A549 (cell line): ENCODE results near the gene SLC35A5. TPM values are rescaled to one million over a fixed set of nuclear protein-coding genes. Genes with fewer than 3 reads are reported as not detected.
"Not testable (repeated sequence)": the region's sequence is repeated elsewhere in the genome, so short reads cannot be mapped to it uniquely, and the experiment has no call there.

Experiments used
- ATAC-seq, 2 experiments: fragments of 200-7000 bp in 1 of 2; fragments of >200 bp in 1 of 2; cut with Nextera tagmentation in 1 of 2; cut with Tn5 transposase in 1 of 2; 3 replicates each; pipeline versions ENCODE4 v1.8.0 to v1.9.1; 2018 to 2020; ENCODE audit warnings: mild to moderate bottlenecking in 1 of 2, moderate library complexity in 1 of 2
- CTCF ChIA-PET: fragments of 300-600 bp; sonication (Branson Sonifier 250); formaldehyde crosslinking; extraction: SDS; loops from one replicate; lab custom pipeline; 2021; ENCODE audit warnings: antibody characterized with exemption, inconsistent platforms; lab: Yijun Ruan, JAX
- POLR2A ChIA-PET: fragments of 350-600 bp; formaldehyde crosslinking; extraction: SDS; loops from one replicate; lab custom pipeline; 2021; ENCODE audit warnings: antibody characterized with exemption, inconsistent platforms; lab: Yijun Ruan, JAX
- DNase-seq, 2 experiments: peaks; one replicate each; pipeline versions ENCODE4 v3.0.0 to v3.0.0-alpha.2; 2011 to 2016; ENCODE audit warnings: low read depth in 1 of 2, low spot score in 1 of 2
- FAIRE-seq: peaks from 2 replicates; lab custom pipeline; 2011; peaks lifted over from hg19 to GRCh38; lab: Jason Lieb, UNC
- H3K27ac ChIP-seq, 2 experiments: fragments of >200 bp; sonication (Bioruptor Twin); formaldehyde crosslinking; 3 replicates each; pipeline ENCODE4 v1.5.1; 2016 to 2017
- H3K4me1 ChIP-seq: fragments of >200 bp; sonication (Bioruptor Twin); formaldehyde crosslinking; 3 replicates; pipeline ENCODE4 v1.6.1; 2016
- H3K4me2 ChIP-seq: fragments of >200 bp; sonication (Bioruptor Twin); formaldehyde crosslinking; 3 replicates; pipeline ENCODE4 v1.6.1; 2016
- H3K4me3 ChIP-seq: fragments of >200 bp; sonication (Bioruptor Twin); formaldehyde crosslinking; 3 replicates; pipeline ENCODE4 v1.5.1; 2016
- H3K9me3 ChIP-seq: fragments of >200 bp; sonication (Bioruptor Twin); formaldehyde crosslinking; 3 replicates; pipeline ENCODE4 v1.6.1; 2016
- CBX2 ChIP-seq: fragments of 200-600 bp; sonication (generic); IDR thresholded peaks from 2 replicates; pipeline ENCODE4 v1.6.1; 2016; ENCODE audit warnings: low read depth, mild to moderate bottlenecking, borderline replicate concordance
- CHD4 ChIP-seq: fragments of 200-600 bp; sonication (generic); IDR thresholded peaks from 2 replicates; pipeline ENCODE4 v1.6.1; 2016; ENCODE audit warnings: antibody characterized with exemption, mild to moderate bottlenecking, borderline replicate concordance
- CTCF ChIP-seq: fragments of >200 bp; sonication (Bioruptor Twin); formaldehyde crosslinking; IDR thresholded peaks from 3 replicates; pipeline ENCODE4 v1.5.1; 2016
- FOSL2 ChIP-seq, 2 experiments: fragments of 450-650 bp in 1 of 2; fragments of >200 bp in 1 of 2; sonication (Bioruptor Twin) in 1 of 2; formaldehyde crosslinking; IDR thresholded peaks; 2 replicates each; pipeline versions ENCODE4 v1.5.0 to v1.6.1; 2016 to 2020; ENCODE audit warnings: mild to moderate bottlenecking in 1 of 2, moderate library complexity in 1 of 2
- HDAC2 ChIP-seq: fragments of 200-600 bp; sonication (generic); IDR thresholded peaks from 2 replicates; pipeline ENCODE4 v1.6.1; 2016
- HEYL ChIP-seq: fragments of 250-450 bp; sonication (Bioruptor Pico); IDR thresholded peaks from 2 replicates; pipeline ENCODE4 v1.8.0; 2021; ENCODE audit warnings: mild to moderate bottlenecking, moderate library complexity
- JUN ChIP-seq, 2 experiments: fragments of >200 bp; sonication (Bioruptor Twin); formaldehyde crosslinking; IDR thresholded peaks; 2 replicates in 1 of 2; 3 replicates in 1 of 2; pipeline ENCODE4 v1.6.1; 2016 to 2017
- RAD21 ChIP-seq, 2 experiments: fragments of >200 bp in 1 of 2; sonication (Bioruptor Twin) in 1 of 2; formaldehyde crosslinking in 1 of 2; IDR thresholded peaks in 1 of 2; conservative IDR thresholded peaks in 1 of 2; 2 replicates in 1 of 2; 3 replicates in 1 of 2; pipeline ENCODE4 v1.6.1; 2012 to 2018; ENCODE audit warnings: inconsistent platforms in 1 of 2
- REST ChIP-seq: fragments of 200-600 bp; sonication (generic); IDR thresholded peaks from 2 replicates; pipeline ENCODE4 v1.6.1; 2016; ENCODE audit warnings: antibody characterized with exemption, mild to moderate bottlenecking, moderate library complexity
- SMC3 ChIP-seq: fragments of >200 bp; sonication (Bioruptor Twin); formaldehyde crosslinking; IDR thresholded peaks from 3 replicates; pipeline ENCODE4 v1.6.1; 2018; ENCODE audit warnings: inconsistent platforms
- TFCP2L1 ChIP-seq: fragments of 250-450 bp; sonication (Bioruptor Pico); IDR thresholded peaks from 2 replicates; pipeline ENCODE4 v1.5.0; 2021; ENCODE audit warnings: mild to moderate bottlenecking
- TP53 ChIP-seq: fragments of 250-450 bp; sonication (Bioruptor Pico); IDR thresholded peaks from 2 replicates; pipeline ENCODE4 v1.5.0; 2021; ENCODE audit warnings: mild to moderate bottlenecking, moderate library complexity
- WGBS: methylation state at CpG from one replicate; pipeline ENCODE4 v1.1.6; 2017; ENCODE audit errors: missing lambda C conversion rate; 5-methylcytosine and 5-hydroxymethylcytosine counted together
- polyA plus RNA-seq, 4 experiments: library from polyadenylated mRNA; depleted of rRNA in 3 of 4; stranded (reverse); fragments of >200 nt; fragmentation: RNase III in 1 of 4; extraction: RNeasy Plus Mini Kit Qiagen cat#74134 plus additional on column Dnase treatment in 1 of 4; gene quantifications; 2 replicates in 3 of 4; 3 replicates in 1 of 4; pipeline ENCODE4 v1.2.3, GENCODE V29; 2011 to 2017
- TF ChIP-seq, protein P1 (sequence below): IDR thresholded peaks from 2 replicates; pipeline ENCODE4 v1.6.1; 2012; ENCODE audit warnings: low read depth, borderline replicate concordance
- TF ChIP-seq, protein P2 (sequence below): fragments of >200 bp; sonication (Bioruptor Twin); formaldehyde crosslinking; IDR thresholded peaks from 2 replicates; pipeline ENCODE4 v1.6.1; 2016
- TF ChIP-seq, protein P3 (sequence below): fragments of 450-650 bp; IDR thresholded peaks from 2 replicates; pipeline ENCODE4 v1.6.1; 2014; ENCODE audit warnings: antibody characterized with exemption
- TF ChIP-seq, protein P4 (sequence below): IDR thresholded peaks from 2 replicates; pipeline ENCODE4 v1.6.1; 2012

SLC35A5 gene
- polyA plus RNA-seq, 2 of the 4 experiments (the other 2 are of a cell fraction), result 21.0 to 53.4 TPM

GRCh38 chr3:112519424-112520001, 42.3 kb upstream of the SLC35A5 start:
- peak; percentile 56 for FAIRE-seq
- Histone ChIP-seq H3K4me2 (no peak overlapping the region), H3K27ac (no peak overlapping the region), H3K4me1 (no peaks in the 10 kb centered on the region), H3K4me3 (no peak overlapping the region), H3K9me3 (no peaks in the 10 kb centered on the region)
- TF ChIP-seq, protein P1, sequence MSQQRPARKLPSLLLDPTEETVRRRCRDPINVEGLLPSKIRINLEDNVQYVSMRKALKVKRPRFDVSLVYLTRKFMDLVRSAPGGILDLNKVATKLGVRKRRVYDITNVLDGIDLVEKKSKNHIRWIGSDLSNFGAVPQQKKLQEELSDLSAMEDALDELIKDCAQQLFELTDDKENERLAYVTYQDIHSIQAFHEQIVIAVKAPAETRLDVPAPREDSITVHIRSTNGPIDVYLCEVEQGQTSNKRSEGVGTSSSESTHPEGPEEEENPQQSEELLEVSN, result no peak
- TF ChIP-seq RAD21 (conservative IDR thresholded peaks at IDR 0.05 in 1 of 2, IDR thresholded peaks at IDR 0.05 in 1 of 2) (peak; percentile 77 to 78), HEYL (no peak), CTCF (peak; percentile 80), SMC3 (peak; percentile 86)
- peak; percentile 50 to 73 for DNase-seq
- CTCF ChIA-PET, result interaction anchor here (0.7 to 2.0 kb wide), 10 partner anchors 12 to 394 kb away, joined by 3 to 22 read pairs (median 4); partner anchors contain the start of gene SLC9C1
- peak; percentile 87 to 97; a peak in 5 of 6 replicates for ATAC-seq
- 90% methylated on average over 2 of the region's 2 CpGs for WGBS
- POLR2A ChIA-PET, result no interaction called here

DNA sequence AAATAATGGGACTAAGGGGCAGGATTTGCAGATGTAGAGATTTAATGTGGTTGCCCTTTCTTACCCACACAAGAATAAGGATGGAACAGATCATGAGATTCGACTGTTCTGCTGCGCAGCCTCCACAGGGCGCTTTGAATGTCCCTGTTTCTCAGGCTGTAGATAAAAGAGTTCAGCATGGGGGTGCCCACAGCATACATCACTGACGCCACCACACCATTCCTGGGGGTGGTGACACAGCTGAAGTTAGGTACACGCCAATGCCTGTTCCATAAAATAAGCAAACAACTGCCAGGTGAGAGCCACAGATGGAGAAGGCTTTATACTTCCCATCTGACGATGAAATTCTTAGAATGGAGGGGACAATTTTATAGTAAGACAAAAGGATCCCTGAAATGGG, 37.7 kb upstream of the SLC35A5 start:
- H3K4me3 ChIP-seq, ATAC-seq, FAIRE-seq, CTCF ChIA-PET, DNase-seq, H3K27ac ChIP-seq, POLR2A ChIA-PET, H3K4me1 ChIP-seq, H3K9me3 ChIP-seq, H3K4me2 ChIP-seq: not testable (repeated sequence)
- WGBS, result 96% methylated on average over 6 of the region's 6 CpGs

- no peak overlapping the region for H3K27ac ChIP-seq
- no peak overlapping the region for H3K4me3 ChIP-seq
- FAIRE-seq, result peak; percentile 18
- ChIA-PET CTCF (interaction anchor here (0.7 to 1.1 kb wide), 6 partner anchors 11 to 392 kb away, joined by 3 to 4 read pairs (median 4); no protein-coding TSS in a partner anchor), POLR2A (no interaction called here)
- 18% methylated on average over 3 of the region's 3 CpGs for WGBS
- peak; percentile 10 to 59 for DNase-seq
- H3K9me3 ChIP-seq, result no peaks in the 10 kb centered on the region
- peaks cover 14% of the 10 kb centered on the region; the same call in 2 of the 3 replicates for H3K4me1 ChIP-seq
- ATAC-seq, result peak; percentile 47 to 76; a peak in 4 of 6 replicates
- H3K4me2 ChIP-seq, result peak overlapping the region; percentile 46
- TF ChIP-seq, protein P2, sequence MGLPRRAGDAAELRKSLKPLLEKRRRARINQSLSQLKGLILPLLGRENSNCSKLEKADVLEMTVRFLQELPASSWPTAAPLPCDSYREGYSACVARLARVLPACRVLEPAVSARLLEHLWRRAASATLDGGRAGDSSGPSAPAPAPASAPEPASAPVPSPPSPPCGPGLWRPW, result no peak
- TF ChIP-seq, protein P3, sequence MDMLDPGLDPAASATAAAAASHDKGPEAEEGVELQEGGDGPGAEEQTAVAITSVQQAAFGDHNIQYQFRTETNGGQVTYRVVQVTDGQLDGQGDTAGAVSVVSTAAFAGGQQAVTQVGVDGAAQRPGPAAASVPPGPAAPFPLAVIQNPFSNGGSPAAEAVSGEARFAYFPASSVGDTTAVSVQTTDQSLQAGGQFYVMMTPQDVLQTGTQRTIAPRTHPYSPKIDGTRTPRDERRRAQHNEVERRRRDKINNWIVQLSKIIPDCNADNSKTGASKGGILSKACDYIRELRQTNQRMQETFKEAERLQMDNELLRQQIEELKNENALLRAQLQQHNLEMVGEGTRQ, result no peak
- TF ChIP-seq JUN (IDR thresholded peaks at IDR 0.05) (0 out of 5 replicates have a peak, but pooled peaks of 1 of the 2 experiments have one; percentile 25), HDAC2 (no peak), FOSL2 (IDR thresholded peaks at IDR 0.05) (no peak), FOSL2 (CRISPR knock-in tag; IDR thresholded peaks at IDR 0.05) (peak; percentile 16; the same call in 1 of the 2 replicates)
- TF ChIP-seq, all 56 proteins: peak for 2
Measured at GRCh38 chr3:112530573-112530972, 31.3 kb upstream of the SLC35A5 start.

GRCh38 chr3:112531358-112531781, 30.5 kb upstream of the SLC35A5 start:
- peaks cover 14% of the 10 kb centered on the region; the same call in 2 of the 3 replicates for H3K4me1 ChIP-seq
- POLR2A ChIA-PET, result no interaction called here
- H3K27ac ChIP-seq, result no peak overlapping the region
- H3K9me3 ChIP-seq, result no peaks in the 10 kb centered on the region
- peak in 1 of 2 experiments; percentile 42; a peak in 1 of 6 replicates for ATAC-seq
- CTCF ChIA-PET, result interaction anchor here (0.6 to 1.1 kb wide), 8 partner anchors 11 to 393 kb away, joined by 3 to 5 read pairs (median 4); partner anchors contain the start of gene BTLA
- 0% methylated on average over 1 of the region's 1 CpG for WGBS
- peak overlapping the region; percentile 46; the same call in 2 of the 3 replicates for H3K4me2 ChIP-seq
- DNase-seq, result peak; percentile 32 to 38
- H3K4me3 ChIP-seq, result no peak overlapping the region
- FAIRE-seq, result peak; percentile 90
- TF ChIP-seq REST, result no peak
- no peak for TF ChIP-seq TFCP2L1 (CRISPR knock-in tag)
- TF ChIP-seq, protein P4, sequence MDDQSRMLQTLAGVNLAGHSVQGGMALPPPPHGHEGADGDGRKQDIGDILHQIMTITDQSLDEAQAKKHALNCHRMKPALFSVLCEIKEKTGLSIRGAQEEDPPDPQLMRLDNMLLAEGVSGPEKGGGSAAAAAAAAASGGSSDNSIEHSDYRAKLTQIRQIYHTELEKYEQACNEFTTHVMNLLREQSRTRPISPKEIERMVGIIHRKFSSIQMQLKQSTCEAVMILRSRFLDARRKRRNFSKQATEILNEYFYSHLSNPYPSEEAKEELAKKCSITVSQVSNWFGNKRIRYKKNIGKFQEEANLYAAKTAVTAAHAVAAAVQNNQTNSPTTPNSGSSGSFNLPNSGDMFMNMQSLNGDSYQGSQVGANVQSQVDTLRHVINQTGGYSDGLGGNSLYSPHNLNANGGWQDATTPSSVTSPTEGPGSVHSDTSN, result no peak
- TF ChIP-seq FOSL2 (IDR thresholded peaks at IDR 0.05), result no peak
- TF ChIP-seq FOSL2 (CRISPR knock-in tag; IDR thresholded peaks at IDR 0.05), result no peak
- TF ChIP-seq TP53 (CRISPR knock-in tag), result no peak
- no peak for TF ChIP-seq CBX2
- TF ChIP-seq SMC3, result peak; percentile 59
- TF ChIP-seq JUN (IDR thresholded peaks at IDR 0.05), result no peak
- peak; percentile 26 to 28; a peak in 2 of 5 replicates for TF ChIP-seq RAD21 (conservative IDR thresholded peaks at IDR 0.05 in 1 of 2, IDR thresholded peaks at IDR 0.05 in 1 of 2)
- no peak for TF ChIP-seq CHD4
